ENCODE results near the gene MYRIP.

The MYRIP gene

GRCh38 chr3:40211579-40211978, 402.2 kb downstream of the MYRIP start:
- no peak overlapping the region for H3K27ac ChIP-seq (ENCODE audit: low read depth, low read length)
- no peak overlapping the region for H3K4me3 ChIP-seq (ENCODE audit: insufficient read depth, low read length, poor library complexity, severe bottlenecking)
- H3K4me2 ChIP-seq (ENCODE audit: low read depth, low read length, poor library complexity, severe bottlenecking) = no peak overlapping the region
- no peak overlapping the region for H2AFZ ChIP-seq (ENCODE audit: low read depth, low read length, severe bottlenecking)
- H3K9me3 ChIP-seq (ENCODE audit: insufficient read depth, low read length) = no peaks in the 10 kb centered on the region
- no peaks in the 10 kb centered on the region for H3K36me3 ChIP-seq (ENCODE audit: low read length)
- TF ChIP-seq CTCF (IDR thresholded peaks at IDR 0.05; ENCODE audit: insufficient read depth, low read length, poor library complexity, severe bottlenecking) = no peak
- no peak for TF ChIP-seq EZH2phosphoT487 (conservative IDR thresholded peaks at IDR 0.05; ENCODE audit: low read length)
- H3K9me2 ChIP-seq (replicated peaks; ENCODE audit: insufficient read depth, low read length) = no peaks in the 10 kb centered on the region
- no peaks in the 10 kb centered on the region for H3K79me2 ChIP-seq (ENCODE audit: insufficient read depth, low read length)
- no peaks in the 10 kb centered on the region for H3K27me3 ChIP-seq (ENCODE audit: low read length)
- H3F3A ChIP-seq (ENCODE audit: insufficient read depth) = no peaks in the 10 kb centered on the region
- no peak overlapping the region for H3K9ac ChIP-seq (ENCODE audit: low read length)
- H4K20me1 ChIP-seq (ENCODE audit: low read depth, low read length) = no peaks in the 10 kb centered on the region

GRCh38 chr3:40213556-40213955, 404.1 kb downstream of the MYRIP start:
- Histone ChIP-seq H3K79me2 (ENCODE audit: insufficient read depth, low read length) (no peaks in the 10 kb centered on the region), H3K36me3 (ENCODE audit: low read length) (no peaks in the 10 kb centered on the region), H3K27ac (ENCODE audit: low read depth, low read length) (no peak overlapping the region), H3K9me3 (ENCODE audit: insufficient read depth, low read length) (no peaks in the 10 kb centered on the region), H3K27me3 (ENCODE audit: low read length) (no peaks in the 10 kb centered on the region), H3F3A (ENCODE audit: insufficient read depth) (no peaks in the 10 kb centered on the region), H3K9me2 (replicated peaks; ENCODE audit: insufficient read depth, low read length) (no peaks in the 10 kb centered on the region), H3K4me2 (ENCODE audit: low read depth, low read length, poor library complexity, severe bottlenecking) (no peak overlapping the region), H3K9ac (ENCODE audit: low read length) (no peak overlapping the region), H4K20me1 (ENCODE audit: low read depth, low read length) (no peaks in the 10 kb centered on the region), H2AFZ (ENCODE audit: low read depth, low read length, severe bottlenecking) (no peak overlapping the region), H3K4me3 (ENCODE audit: insufficient read depth, low read length, poor library complexity, severe bottlenecking) (no peak overlapping the region)
- TF ChIP-seq CTCF (IDR thresholded peaks at IDR 0.05; ENCODE audit: insufficient read depth, low read length, poor library complexity, severe bottlenecking) = no peak

GRCh38 chr3:40215015-40215414, 405.6 kb downstream of the MYRIP start:
- H3K79me2 ChIP-seq (ENCODE audit: insufficient read depth, low read length) = no peaks in the 10 kb centered on the region
- H3K9me3 ChIP-seq (ENCODE audit: insufficient read depth, low read length) = no peaks in the 10 kb centered on the region
- no peak overlapping the region for H3K4me2 ChIP-seq (ENCODE audit: low read depth, low read length, poor library complexity, severe bottlenecking)
- H3F3A ChIP-seq (ENCODE audit: insufficient read depth) = no peaks in the 10 kb centered on the region
- no peaks in the 10 kb centered on the region for H4K20me1 ChIP-seq (ENCODE audit: low read depth, low read length)
- H3K27ac ChIP-seq (ENCODE audit: low read depth, low read length) = no peak overlapping the region
- H2AFZ ChIP-seq (ENCODE audit: low read depth, low read length, severe bottlenecking) = no peak overlapping the region
- H3K4me3 ChIP-seq (ENCODE audit: insufficient read depth, low read length, poor library complexity, severe bottlenecking) = no peak overlapping the region
- no peaks in the 10 kb centered on the region for H3K9me2 ChIP-seq (replicated peaks; ENCODE audit: insufficient read depth, low read length)
- no peaks in the 10 kb centered on the region for H3K36me3 ChIP-seq (ENCODE audit: low read length)
- no peak for TF ChIP-seq CTCF (IDR thresholded peaks at IDR 0.05; ENCODE audit: insufficient read depth, low read length, poor library complexity, severe bottlenecking)
- no peak for TF ChIP-seq EZH2phosphoT487 (conservative IDR thresholded peaks at IDR 0.05; ENCODE audit: low read length)
- H3K27me3 ChIP-seq (ENCODE audit: low read length) = no peaks in the 10 kb centered on the region
- H3K9ac ChIP-seq (ENCODE audit: low read length) = no peak overlapping the region

GRCh38 chr3:40216471-40216870, 407.1 kb downstream of the MYRIP start:
- Histone ChIP-seq H2AFZ (ENCODE audit: low read depth, low read length, severe bottlenecking) (no peak overlapping the region), H3K27ac (ENCODE audit: low read depth, low read length) (no peak overlapping the region), H3F3A (ENCODE audit: insufficient read depth) (no peaks in the 10 kb centered on the region), H3K79me2 (ENCODE audit: insufficient read depth, low read length) (no peaks in the 10 kb centered on the region), H3K27me3 (ENCODE audit: low read length) (no peaks in the 10 kb centered on the region), H3K9me2 (replicated peaks; ENCODE audit: insufficient read depth, low read length) (no peaks in the 10 kb centered on the region), H4K20me1 (ENCODE audit: low read depth, low read length) (no peaks in the 10 kb centered on the region), H3K36me3 (ENCODE audit: low read length) (no peaks in the 10 kb centered on the region), H3K9me3 (ENCODE audit: insufficient read depth, low read length) (no peaks in the 10 kb centered on the region), H3K4me2 (ENCODE audit: low read depth, low read length, poor library complexity, severe bottlenecking) (no peak overlapping the region), H3K9ac (ENCODE audit: low read length) (no peak overlapping the region), H3K4me3 (ENCODE audit: insufficient read depth, low read length, poor library complexity, severe bottlenecking) (no peak overlapping the region)
- TF ChIP-seq CTCF (IDR thresholded peaks at IDR 0.05; ENCODE audit: insufficient read depth, low read length, poor library complexity, severe bottlenecking) (no peak), EZH2phosphoT487 (conservative IDR thresholded peaks at IDR 0.05; ENCODE audit: low read length) (no peak)

Data from SU-DHL-6 (cell line).